ENCODE data around the gene NT5DC4. TPM values are rescaled to one million over a fixed set of nuclear protein-coding genes. Genes with fewer than 3 reads are reported as not detected.

Gene NT5DC4
- total and polyA plus RNA-seq, 2 of the 8 experiments (the other 6 are each of a cell fraction or from before 2014, with no cell fraction given): not detected

- H3K4me2 ChIP-seq (ENCODE audit: insufficient read depth in 1 of 2, low read depth in 2 of 2, low read length in 2 of 2): no peak overlapping the region
- no peaks in the 10 kb centered on the region for H4K20me1 ChIP-seq (replicated peaks in 1 of 2; ENCODE audit: control insufficient read depth in 1 of 2, insufficient read depth in 2 of 2, low read length in 2 of 2)
- no peak overlapping the region for H3K18ac ChIP-seq (ENCODE audit: extremely low read depth, low read length)
- TF ChIP-seq JUND (IDR thresholded peaks at IDR 0.05; ENCODE audit: low read length): no peak
- TF ChIP-seq TCF12 (IDR thresholded peaks at IDR 0.05; ENCODE audit: low read depth, low read length): no peak
- TF ChIP-seq EZH2 (IDR thresholded peaks at IDR 0.05; ENCODE audit: low read depth, low read length, severe bottlenecking): no peak
- no peak for TF ChIP-seq RBBP5 (IDR thresholded peaks at IDR 0.05; ENCODE audit: borderline replicate concordance, low read depth, low read length)
- 93% methylated on average over 14 of the region's 14 CpGs; no CpG with 5 or more reads in 1 of the 2 experiments for WGBS, 2 experiments (ENCODE audit: extremely low coverage in 1 of 2, insufficient coverage in 1 of 2, insufficient read length in 1 of 2, insufficient replicate concordance in 2 of 2, low coverage in 1 of 2, low lambda C conversion rate in 2 of 2, missing lambda C conversion rate in 1 of 2)
- FAIRE-seq (no peak), DNase-seq (ENCODE audit: low read depth in 1 of 2, low spot score in 2 of 2) (no peak)
- H3K56ac ChIP-seq (replicated peaks; ENCODE audit: insufficient read length, low read depth, low read length): no peak overlapping the region
- peaks cover 0 to 6% (median 3%) of the 10 kb centered on the region in 4 experiments; a peak in 4 of 7 replicates for H3K4me1 ChIP-seq (replicated peaks in 1 of 4; ENCODE audit: control insufficient read depth in 3 of 4, insufficient read depth in 4 of 4, low read length in 3 of 4)
- no peaks in the 10 kb centered on the region for H3K23me2 ChIP-seq (ENCODE audit: low read depth, low read length)
- H2BK20ac ChIP-seq (ENCODE audit: low read length): no peak overlapping the region
- H2BK12ac ChIP-seq (ENCODE audit: low read depth, low read length): no peak overlapping the region
- no peaks in the 10 kb centered on the region for H3K36me3 ChIP-seq (ENCODE audit: control insufficient read depth in 2 of 4, insufficient read depth in 4 of 4, low read length in 3 of 4)
- H3K27me3 ChIP-seq (replicated peaks in 1 of 4; ENCODE audit: control insufficient read depth in 3 of 4, extremely low read depth in 1 of 4, insufficient read depth in 3 of 4, low read length in 3 of 4): no peaks in the 10 kb centered on the region
- ChIA-PET CTCF (ENCODE audit: partially characterized antibody) (interaction anchor here (0.7 to 4.9 kb wide), 6 partner anchors 8 to 87 kb away, joined by 3 to 37 read pairs (median 4); no protein-coding TSS in a partner anchor), POLR2A (ENCODE audit: partially characterized antibody) (interaction anchor here (0.6 to 1.1 kb wide), 2 partner anchors 9 to 51 kb away, joined by 3 read pairs; no protein-coding TSS in a partner anchor)
- H2AFZ ChIP-seq (ENCODE audit: low read length): no peak overlapping the region
- H4K5ac ChIP-seq (ENCODE audit: insufficient read length, low read depth, low read length): no peak overlapping the region
- H3K23ac ChIP-seq (ENCODE audit: insufficient read length): no peak overlapping the region
- no peaks in the 10 kb centered on the region for H3K79me2 ChIP-seq (ENCODE audit: control insufficient read depth in 1 of 2, insufficient read depth in 2 of 2, low read length in 2 of 2)
- no peak overlapping the region for H3K4ac ChIP-seq (replicated peaks; ENCODE audit: insufficient read length, low read depth, low read length)
- H3K79me1 ChIP-seq (ENCODE audit: low read depth, low read length): no peaks in the 10 kb centered on the region
- no peaks in the 10 kb centered on the region for H3K9me3 ChIP-seq (ENCODE audit: insufficient read depth in 2 of 2, low read depth in 1 of 2, low read length in 1 of 2)
- H2BK120ac ChIP-seq (replicated peaks; ENCODE audit: low read depth, low read length): no peak overlapping the region
- H2BK5ac ChIP-seq (ENCODE audit: low read depth, low read length): no peak overlapping the region
- H3K14ac ChIP-seq (ENCODE audit: insufficient read length): no peak overlapping the region
- no peak overlapping the region for H2BK15ac ChIP-seq (ENCODE audit: low read length)
- no peak overlapping the region for H3K27ac ChIP-seq (ENCODE audit: low read depth, low read length)
- H3K4me3 ChIP-seq (ENCODE audit: extremely low read depth in 1 of 4, insufficient read depth in 2 of 4, low read depth in 3 of 4, low read length in 4 of 4): no peak overlapping the region
- no peak overlapping the region for H2AK5ac ChIP-seq (ENCODE audit: low read depth, low read length)
- H4K8ac ChIP-seq (ENCODE audit: extremely low read depth, insufficient read depth, low read length): no peak overlapping the region; the same call in 1 of the 2 replicates
- no peak overlapping the region for H3K9ac ChIP-seq (replicated peaks in 1 of 4; ENCODE audit: extremely low read depth in 1 of 4, low read depth in 3 of 4, low read length in 3 of 4)
- peak overlapping the region; percentile 3 for H4K91ac ChIP-seq (replicated peaks; ENCODE audit: insufficient read length, low read length)
These were observed 32.5 kb upstream of the NT5DC4 start for GRCh38 chr2:112688086-112688880.

Data from H1 (cell line).